Activated naive CD8-positive, alpha-beta T cell (primary cell): ENCODE results near the gene GZF1.

Experiments used
- H3K27ac Mint-ChIP-seq: one replicate; pipeline ENCODE4 v1.8.0; 2021; ENCODE audit warnings: mixed read lengths
- H3K27me3 Mint-ChIP-seq: one replicate; pipeline ENCODE4 v1.8.0; 2021; ENCODE audit warnings: mixed read lengths
- H3K36me3 Mint-ChIP-seq: one replicate; pipeline ENCODE4 v1.8.0; 2021; ENCODE audit warnings: mixed read lengths
- H3K4me1 Mint-ChIP-seq: one replicate; pipeline ENCODE4 v1.8.0; 2021; ENCODE audit warnings: low read depth, mixed read lengths
- H3K4me3 Mint-ChIP-seq: one replicate; pipeline ENCODE4 v1.8.0; 2021; ENCODE audit warnings: mild to moderate bottlenecking, mixed read lengths
- H3K9me3 Mint-ChIP-seq: one replicate; pipeline ENCODE4 v1.8.0; 2021; ENCODE audit warnings: low read depth, mixed read lengths

The GZF1 gene

GRCh38 chr20:23357767-23358562 lies 4.0 kb upstream of the GZF1 start:
- H3K27me3 Mint-ChIP-seq: no peaks in the 10 kb centered on the region
- no peaks in the 10 kb centered on the region for H3K9me3 Mint-ChIP-seq
- peak overlapping the region; percentile 91 for H3K4me3 Mint-ChIP-seq
- peaks cover 33% of the 10 kb centered on the region for H3K4me1 Mint-ChIP-seq
- peaks cover 5% of the 10 kb centered on the region for H3K36me3 Mint-ChIP-seq
- H3K27ac Mint-ChIP-seq: peak overlapping the region; percentile 93

DNA sequence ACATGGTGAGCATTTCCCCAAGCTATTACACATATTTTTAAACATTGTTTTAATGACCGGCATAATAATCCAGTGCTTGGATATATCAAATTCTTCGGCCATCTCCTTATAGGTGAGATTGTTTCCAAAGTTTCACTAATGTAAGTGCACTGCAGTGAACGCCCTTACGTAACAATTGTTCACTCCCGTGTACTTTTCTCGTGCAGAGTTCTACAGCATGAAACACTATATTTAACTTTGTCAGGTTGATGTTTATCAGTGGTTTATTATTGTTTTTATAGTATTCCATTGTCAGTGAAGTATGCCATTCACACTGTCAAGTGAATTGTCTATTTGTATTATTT lies 3.4 kb upstream of the GZF1 start:
- Mint-ChIP-seq H3K27ac (peak overlapping the region; percentile 84), H3K4me3 (peak overlapping the region; percentile 82), H3K4me1 (peaks cover 38% of the 10 kb centered on the region), H3K27me3 (no peaks in the 10 kb centered on the region), H3K36me3 (peaks cover 5% of the 10 kb centered on the region), H3K9me3 (no peaks in the 10 kb centered on the region)

DNA sequence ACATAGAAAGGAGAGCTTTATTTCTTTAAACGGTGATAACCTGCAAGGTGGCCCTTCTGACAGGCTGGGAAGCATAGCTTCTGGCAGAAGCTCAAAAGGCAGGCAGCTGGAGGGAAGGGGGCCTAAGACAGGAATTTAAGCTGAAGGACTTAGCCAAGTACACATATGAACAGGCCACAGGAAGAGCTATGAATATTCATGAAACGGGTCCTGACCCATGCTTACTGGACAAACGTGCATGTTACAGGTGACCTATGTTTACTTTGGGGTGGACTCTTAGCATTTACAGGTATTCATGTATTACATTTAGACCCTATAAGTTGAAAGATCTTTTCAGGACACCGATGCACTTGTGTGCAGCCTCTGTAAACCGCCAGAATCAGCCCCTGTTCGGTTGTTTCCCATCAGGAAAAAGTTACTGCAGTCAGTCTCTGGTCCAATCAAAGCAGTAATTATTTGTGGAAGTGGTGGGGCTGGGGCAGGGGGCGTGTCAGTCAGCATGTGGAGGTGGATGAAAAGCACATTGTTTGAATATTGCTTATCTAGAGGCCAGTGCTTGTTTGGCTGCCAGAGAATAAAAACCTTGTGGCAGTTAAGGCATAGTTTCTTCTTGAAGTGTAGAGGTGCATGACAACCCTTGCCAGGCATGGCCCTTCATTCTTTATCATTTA lies 2.9 kb upstream of the GZF1 start:
- Mint-ChIP-seq H3K27me3 (no peaks in the 10 kb centered on the region), H3K9me3 (no peaks in the 10 kb centered on the region), H3K36me3 (peaks cover 5% of the 10 kb centered on the region), H3K4me1 (peaks cover 39% of the 10 kb centered on the region), H3K4me3 (peak overlapping the region; percentile 82), H3K27ac (peak overlapping the region; percentile 84)

DNA sequence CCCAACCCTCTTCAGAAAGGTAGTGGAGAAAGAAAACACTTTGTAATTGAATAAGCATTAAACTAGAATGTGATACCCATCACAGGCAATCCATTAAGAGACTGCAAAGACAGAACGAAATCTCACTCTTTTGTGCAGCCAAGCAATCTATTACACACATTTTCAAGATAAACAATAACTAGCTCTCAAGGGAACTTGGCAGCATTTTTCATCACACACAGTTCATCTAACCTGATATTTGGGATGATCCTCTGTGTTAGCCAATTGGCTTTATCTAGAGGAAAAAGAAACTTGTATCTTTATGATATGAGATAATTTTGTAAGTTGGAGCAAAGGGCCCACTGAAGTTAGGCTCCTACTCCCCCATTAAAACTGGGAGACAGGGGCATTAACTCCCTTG lies 1.5 kb upstream of the GZF1 start:
- Mint-ChIP-seq H3K27me3 (no peaks in the 10 kb centered on the region), H3K4me3 (peak overlapping the region; percentile 89), H3K9me3 (no peaks in the 10 kb centered on the region), H3K36me3 (peaks cover 9% of the 10 kb centered on the region), H3K27ac (peak overlapping the region; percentile 90), H3K4me1 (peaks cover 53% of the 10 kb centered on the region)

DNA sequence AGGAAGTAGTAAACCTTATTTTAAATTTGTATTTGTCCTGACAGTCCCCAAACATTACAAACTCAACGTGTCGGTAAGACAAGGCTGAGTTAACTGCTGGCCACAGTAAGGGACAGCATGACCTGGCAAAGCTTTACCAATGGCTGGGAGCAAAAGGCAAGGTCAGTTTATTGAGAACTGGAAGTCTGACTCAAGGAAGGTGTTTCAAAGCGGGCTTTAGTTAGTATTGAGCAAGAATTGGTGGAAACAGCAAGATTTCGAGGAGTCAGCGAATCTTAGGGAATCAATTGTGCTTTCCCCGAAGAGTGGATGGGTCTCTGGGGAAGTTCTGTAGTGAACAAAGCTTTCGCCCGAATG lies 885 bp upstream of the GZF1 start:
- H3K4me1 Mint-ChIP-seq: peaks cover 55% of the 10 kb centered on the region
- peaks cover 11% of the 10 kb centered on the region for H3K36me3 Mint-ChIP-seq

GRCh38 chr20:23362392-23363256 lies 642 bp downstream of the GZF1 start:
- peak overlapping the region; percentile 89 for H3K4me3 Mint-ChIP-seq
- peaks cover 64% of the 10 kb centered on the region for H3K4me1 Mint-ChIP-seq
- no peaks in the 10 kb centered on the region for H3K9me3 Mint-ChIP-seq
- no peaks in the 10 kb centered on the region for H3K27me3 Mint-ChIP-seq
- peaks cover 11% of the 10 kb centered on the region for H3K36me3 Mint-ChIP-seq
- H3K27ac Mint-ChIP-seq: peak overlapping the region; percentile 92

More for the DNA sequence above, 885 bp upstream of the GZF1 start:
- Mint-ChIP-seq H3K27ac (peak overlapping the region; percentile 90), H3K4me3 (peak overlapping the region; percentile 89), H3K27me3 (no peaks in the 10 kb centered on the region), H3K9me3 (no peaks in the 10 kb centered on the region)

DNA sequence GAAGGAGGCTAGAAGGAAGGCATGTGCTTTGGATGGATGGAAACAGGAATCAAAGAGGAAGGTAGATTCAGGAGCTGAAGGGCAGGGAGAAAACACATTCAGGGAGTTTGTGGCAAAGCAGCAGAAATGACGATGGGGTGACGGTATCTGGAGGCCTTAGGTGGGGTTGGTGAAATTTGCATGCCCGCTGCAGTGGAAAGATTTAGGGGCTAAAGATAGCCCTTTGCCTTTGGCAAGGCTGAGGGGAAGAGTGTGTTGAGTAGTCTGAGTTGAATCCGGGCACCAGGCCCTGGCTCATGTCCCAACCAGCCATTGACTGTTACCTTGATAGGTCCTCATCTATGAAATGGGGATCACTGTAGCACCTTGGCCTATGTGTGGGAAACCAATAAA lies 1.3 kb downstream of the GZF1 start:
- Mint-ChIP-seq H3K4me1 (peaks cover 67% of the 10 kb centered on the region), H3K9me3 (no peaks in the 10 kb centered on the region)

GRCh38 chr20:23365390-23366165 lies 3.6 kb downstream of the GZF1 start:
- peaks cover 11% of the 10 kb centered on the region for H3K36me3 Mint-ChIP-seq
- H3K27me3 Mint-ChIP-seq: no peaks in the 10 kb centered on the region

More for the DNA sequence above, 1.3 kb downstream of the GZF1 start:
- peaks cover 11% of the 10 kb centered on the region for H3K36me3 Mint-ChIP-seq
- no peaks in the 10 kb centered on the region for H3K27me3 Mint-ChIP-seq
- peak overlapping the region; percentile 89 for H3K4me3 Mint-ChIP-seq
- H3K27ac Mint-ChIP-seq: peak overlapping the region; percentile 92

GRCh38 chr20:23366384-23366783 lies 4.4 kb downstream of the GZF1 start:
- Mint-ChIP-seq H3K4me3 (peak overlapping the region; percentile 67), H3K27me3 (no peaks in the 10 kb centered on the region), H3K36me3 (peaks cover 11% of the 10 kb centered on the region), H3K27ac (peak overlapping the region; percentile 94), H3K9me3 (no peaks in the 10 kb centered on the region), H3K4me1 (peaks cover 52% of the 10 kb centered on the region)

More at GRCh38 chr20:23365390-23366165, 3.6 kb downstream of the GZF1 start:
- Mint-ChIP-seq H3K4me3 (peak overlapping the region; percentile 70), H3K9me3 (no peaks in the 10 kb centered on the region), H3K4me1 (peaks cover 58% of the 10 kb centered on the region), H3K27ac (peak overlapping the region; percentile 94)

DNA sequence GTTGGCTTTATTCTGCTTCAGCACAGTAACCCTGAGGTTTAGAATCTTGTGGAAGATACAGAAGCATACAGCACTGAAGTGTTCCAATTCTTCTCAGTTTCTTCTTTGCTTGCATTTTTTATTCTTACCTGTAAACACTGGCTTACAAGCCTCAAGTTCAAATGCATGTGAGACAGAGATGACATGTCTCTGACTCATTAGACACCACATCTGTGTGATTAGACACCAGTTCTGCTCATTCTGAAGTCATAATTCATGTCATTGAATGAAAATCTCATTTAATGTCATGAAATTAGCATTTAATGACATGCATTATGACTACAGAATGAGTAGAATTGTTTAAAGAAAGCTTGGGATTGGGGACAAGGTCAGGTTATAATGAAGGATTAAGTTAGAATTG lies 5.8 kb downstream of the GZF1 start:
- H3K4me3 Mint-ChIP-seq: peak overlapping the region; percentile 17
- no peaks in the 10 kb centered on the region for H3K9me3 Mint-ChIP-seq

DNA sequence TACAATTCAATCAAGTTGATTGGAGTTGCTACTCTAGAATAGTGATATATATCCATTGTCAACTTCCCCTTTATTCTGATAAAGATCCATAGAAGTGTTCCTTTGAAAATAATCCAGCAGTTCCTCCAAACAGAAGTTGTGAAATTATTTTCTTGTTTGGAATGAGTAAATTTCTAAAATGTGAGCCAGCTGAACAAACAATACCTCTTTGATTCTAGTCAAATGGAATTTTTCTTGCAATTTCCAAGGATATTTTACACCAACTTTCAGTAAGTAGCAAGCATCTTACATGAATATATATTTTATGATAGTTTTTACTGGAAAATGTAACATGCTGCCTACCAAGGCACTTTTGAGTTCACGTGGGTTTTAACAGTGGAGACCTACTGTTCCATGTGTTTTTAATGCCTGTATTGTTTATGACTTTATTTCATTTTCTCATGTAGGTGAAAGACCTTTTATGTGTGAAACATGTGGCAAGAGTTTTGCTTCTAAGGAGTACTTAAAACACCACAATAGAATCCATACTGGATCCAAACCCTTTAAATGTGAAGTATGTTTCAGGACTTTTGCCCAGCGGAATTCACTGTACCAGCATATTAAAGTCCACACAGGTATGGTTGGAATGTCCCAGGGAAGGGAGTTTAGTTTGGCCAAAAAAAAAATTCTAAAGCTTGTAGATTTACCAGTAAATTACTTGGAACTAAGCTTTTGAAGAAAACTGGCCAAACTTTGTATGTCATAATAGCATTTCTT lies 6.5 kb downstream of the GZF1 start:
- peak overlapping the region; percentile 94 for H3K27ac Mint-ChIP-seq
- H3K36me3 Mint-ChIP-seq: peaks cover 11% of the 10 kb centered on the region
- H3K27me3 Mint-ChIP-seq: no peaks in the 10 kb centered on the region
- H3K9me3 Mint-ChIP-seq: no peaks in the 10 kb centered on the region
- no peak overlapping the region for H3K4me3 Mint-ChIP-seq
- H3K4me1 Mint-ChIP-seq: peaks cover 42% of the 10 kb centered on the region

More for the DNA sequence above, 5.8 kb downstream of the GZF1 start:
- Mint-ChIP-seq H3K4me1 (peaks cover 50% of the 10 kb centered on the region), H3K27me3 (no peaks in the 10 kb centered on the region), H3K27ac (peak overlapping the region; percentile 94), H3K36me3 (peaks cover 11% of the 10 kb centered on the region)

- H3K36me3 Mint-ChIP-seq: peaks cover 11% of the 10 kb centered on the region
- no peaks in the 10 kb centered on the region for H3K27me3 Mint-ChIP-seq
- H3K4me3 Mint-ChIP-seq: no peak overlapping the region
- peaks cover 36% of the 10 kb centered on the region for H3K4me1 Mint-ChIP-seq
- H3K9me3 Mint-ChIP-seq: no peaks in the 10 kb centered on the region
- no peak overlapping the region for H3K27ac Mint-ChIP-seq
Observed at GRCh38 chr20:23369072-23369823, 7.3 kb downstream of the GZF1 start.

GRCh38 chr20:23370274-23370673 lies 8.3 kb downstream of the GZF1 start:
- Mint-ChIP-seq H3K27ac (peak overlapping the region; percentile 34), H3K36me3 (peaks cover 2% of the 10 kb centered on the region)

More at GRCh38 chr20:23370274-23370673, 8.3 kb downstream of the GZF1 start:
- no peak overlapping the region for H3K4me3 Mint-ChIP-seq
- no peaks in the 10 kb centered on the region for H3K27me3 Mint-ChIP-seq
- H3K9me3 Mint-ChIP-seq: no peaks in the 10 kb centered on the region
- peaks cover 25% of the 10 kb centered on the region for H3K4me1 Mint-ChIP-seq
